GM19324 (cell line): ENCODE measurements around the gene HSD11B2.
"Not testable (repeated sequence)": the region's sequence is repeated elsewhere in the genome, so short reads cannot be mapped to it uniquely, and the experiment has no call there.

Experiments used
- ATAC-seq: cut with Tn5 transposase; IDR thresholded peaks from one replicate; pipeline ENCODE4 v1.9.1; 2021; ENCODE audit warnings: mild to moderate bottlenecking, moderate library complexity; ENCODE audit not compliant: unreplicated experiment, low FRiP score

HSD11B2 gene

DNA sequence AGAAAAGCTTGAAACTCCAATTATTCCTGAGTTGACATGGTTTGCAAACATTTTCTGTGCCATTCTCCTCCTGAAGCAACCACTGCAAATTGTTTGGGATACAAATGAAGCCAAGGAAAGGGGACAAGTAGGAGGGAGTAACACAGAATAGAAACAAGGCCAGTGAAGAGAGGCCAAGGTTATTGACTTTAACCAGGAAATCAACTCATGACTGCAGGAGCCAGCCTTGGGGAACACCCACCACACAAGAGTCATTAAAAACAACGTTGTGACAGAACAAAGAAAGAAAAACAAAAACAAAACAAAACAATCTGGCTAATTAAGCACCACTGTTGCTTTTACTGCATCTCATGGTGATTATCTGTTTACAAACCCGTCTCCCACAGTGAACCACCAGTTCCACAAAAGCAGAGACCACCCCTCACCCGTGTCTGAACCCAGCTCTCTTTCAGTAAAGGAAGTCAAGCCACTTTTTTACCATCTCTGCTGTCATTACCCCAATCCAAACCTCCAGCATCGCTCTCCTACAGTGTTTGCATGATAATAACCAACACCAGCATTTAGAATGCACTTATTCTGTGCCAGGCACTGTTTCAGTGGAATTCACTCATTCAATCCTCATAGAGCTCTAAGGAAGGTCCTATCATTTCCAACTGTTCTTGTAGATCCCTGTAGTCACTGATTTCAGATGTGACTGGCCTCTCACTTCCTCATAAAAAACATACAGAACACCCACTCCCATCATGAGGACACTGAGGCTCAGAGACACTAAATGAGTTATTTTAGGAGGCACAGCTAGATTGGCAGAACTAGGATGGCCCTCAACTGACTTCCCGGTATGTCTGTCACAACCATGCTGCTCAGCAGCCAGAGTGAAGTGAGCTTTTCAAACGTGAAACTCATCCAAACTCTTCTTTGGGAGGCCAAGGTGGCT is 16.7 kb upstream of the HSD11B2 start:
- ATAC-seq, result no peak

DNA sequence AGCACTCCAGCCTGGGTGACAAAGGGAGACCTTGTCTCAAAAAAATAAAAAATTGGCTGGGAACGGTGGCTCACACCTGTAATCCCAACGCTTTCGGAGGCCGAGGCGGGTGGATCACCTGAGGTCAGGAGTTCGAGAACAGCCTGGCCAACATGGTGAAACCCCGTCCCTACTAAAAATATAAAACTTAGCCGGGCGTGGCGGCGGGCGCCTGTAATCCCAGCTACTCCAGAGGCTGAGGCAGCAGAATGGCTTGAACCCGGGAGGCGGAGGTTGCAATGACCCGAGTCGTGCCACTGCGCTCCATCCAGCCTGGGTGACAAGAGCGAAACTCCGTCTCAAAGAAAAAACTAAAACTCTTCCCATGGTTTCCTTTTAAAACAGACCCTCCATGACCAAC is 15.5 kb upstream of the HSD11B2 start:
- ATAC-seq, result not testable (repeated sequence)

DNA sequence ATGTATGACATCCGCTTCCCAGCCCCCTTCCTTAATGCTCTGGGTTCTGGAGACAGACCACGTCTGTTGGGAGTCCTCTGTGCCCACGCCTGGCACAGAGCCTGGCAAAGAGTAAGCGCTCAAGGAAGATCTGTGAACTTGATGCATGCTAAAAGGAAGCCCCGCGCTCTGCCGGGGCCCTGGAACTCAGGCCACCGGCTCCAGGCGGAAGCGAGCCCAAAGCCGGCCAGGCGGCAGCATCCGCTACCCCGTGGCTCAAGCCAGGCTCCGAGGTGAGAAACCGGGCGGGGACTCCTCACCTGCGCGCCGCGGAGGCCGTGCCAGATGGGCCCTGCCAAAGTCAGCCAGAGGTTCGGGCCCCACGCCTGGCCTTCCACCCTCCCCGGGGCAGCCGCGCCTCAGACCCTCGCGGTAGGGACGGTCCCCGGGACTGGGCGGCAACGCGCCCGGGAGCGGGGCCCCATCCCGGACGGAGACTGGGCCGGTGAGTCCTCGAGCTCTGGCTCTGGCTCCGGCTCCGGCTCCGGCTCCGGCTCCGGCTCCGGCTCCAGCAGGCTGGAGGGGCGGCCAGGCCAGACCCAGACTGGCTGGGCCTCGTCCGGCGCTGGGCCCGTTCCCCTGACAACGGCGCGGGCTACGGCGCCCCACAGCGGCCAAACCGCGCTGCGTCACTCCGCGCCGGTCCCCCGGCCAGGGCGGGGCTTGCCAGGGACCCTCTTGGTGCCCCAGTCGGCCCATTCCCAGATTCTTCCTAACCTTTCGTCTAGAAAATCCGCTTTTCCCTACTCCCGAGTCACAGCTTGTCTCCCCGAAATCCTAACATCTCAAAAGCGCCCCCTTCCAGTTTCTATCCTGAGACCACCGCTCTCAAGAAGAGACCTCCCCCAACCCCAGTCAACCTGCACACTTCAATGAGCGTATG is 14.8 kb upstream of the HSD11B2 start, which contains the start of gene ZDHHC1:
Gene ZDHHC1, minus strand, starts transcription at position 606 of the 922 bp plus-strand sequence. CDS start 8,702 bp downstream, outside the sequence.
- peak; percentile 48 for ATAC-seq

DNA sequence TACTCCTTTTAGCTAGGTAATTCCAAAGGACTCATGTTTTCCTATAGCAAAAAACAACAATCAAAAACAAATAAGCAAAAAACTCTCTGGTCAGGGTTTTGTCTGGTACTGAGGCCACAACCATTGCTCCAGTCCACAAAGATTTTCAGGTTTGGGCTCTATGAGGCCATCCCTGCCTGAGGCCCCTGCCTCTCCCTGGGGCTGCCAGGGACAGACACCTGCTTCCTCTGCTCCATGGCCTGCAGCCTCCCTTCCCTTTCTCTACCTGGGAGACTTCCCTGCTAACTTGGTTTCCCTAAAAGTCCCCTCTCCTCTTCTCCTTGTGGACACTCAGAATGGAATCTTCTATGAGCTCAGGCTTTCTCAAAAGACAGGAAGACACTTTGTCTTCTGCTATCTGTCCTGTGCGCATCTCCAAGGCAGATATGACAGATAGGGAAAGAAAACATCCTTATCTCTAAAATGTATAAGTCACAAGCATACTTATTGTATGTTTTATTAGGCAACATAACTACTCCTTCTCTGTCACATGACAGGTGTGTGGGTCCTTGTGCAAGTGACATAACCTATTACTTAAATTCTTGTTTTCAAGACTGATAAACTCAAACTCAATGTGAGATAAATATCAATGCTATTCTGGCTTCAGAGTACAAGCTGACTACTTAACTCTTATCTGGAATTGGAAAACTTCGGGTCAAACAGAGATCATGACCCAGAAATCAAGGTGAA is 13.4 kb upstream of the HSD11B2 start:
- ATAC-seq, result no peak

DNA sequence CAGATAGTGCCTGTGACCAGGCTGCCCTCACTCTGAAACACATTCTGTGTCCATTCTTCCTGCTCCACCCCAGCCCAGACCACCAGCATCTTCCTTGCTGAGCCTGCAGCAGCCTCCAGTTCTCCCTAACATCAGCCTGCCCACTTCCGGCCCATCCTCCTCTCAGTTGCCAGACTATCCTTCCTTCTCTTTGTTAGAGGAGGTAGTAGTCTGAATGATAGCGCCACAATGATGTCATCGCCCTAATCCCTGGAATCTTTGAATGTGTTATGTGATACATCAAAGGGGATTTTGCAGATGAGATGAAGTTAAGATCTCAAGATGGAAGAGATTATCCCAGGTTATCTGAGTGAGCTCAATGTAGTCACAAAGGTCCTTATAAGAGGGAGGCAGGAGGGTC is 11.4 kb upstream of the HSD11B2 start:
- ATAC-seq, result no peak

DNA sequence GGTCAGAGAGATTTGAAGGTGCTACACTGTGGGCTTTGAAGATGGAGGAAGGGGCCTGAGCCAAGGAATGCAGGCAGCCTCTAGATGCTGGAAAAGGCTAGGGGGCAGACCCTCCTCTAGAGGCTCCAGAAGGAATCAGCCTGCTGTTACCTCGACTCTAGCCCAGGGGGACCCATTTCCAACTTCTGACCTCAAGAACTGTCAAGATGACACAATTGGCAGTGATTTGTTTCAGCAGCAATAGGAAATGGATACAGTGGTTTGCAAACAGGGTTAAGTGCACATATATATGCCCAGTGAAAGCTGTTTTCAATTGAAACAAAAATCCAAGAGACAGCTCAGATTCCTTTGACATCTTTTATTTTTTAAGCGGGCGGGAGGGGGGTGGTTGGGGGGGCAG is 11.0 kb upstream of the HSD11B2 start:
- ATAC-seq, result no peak

DNA sequence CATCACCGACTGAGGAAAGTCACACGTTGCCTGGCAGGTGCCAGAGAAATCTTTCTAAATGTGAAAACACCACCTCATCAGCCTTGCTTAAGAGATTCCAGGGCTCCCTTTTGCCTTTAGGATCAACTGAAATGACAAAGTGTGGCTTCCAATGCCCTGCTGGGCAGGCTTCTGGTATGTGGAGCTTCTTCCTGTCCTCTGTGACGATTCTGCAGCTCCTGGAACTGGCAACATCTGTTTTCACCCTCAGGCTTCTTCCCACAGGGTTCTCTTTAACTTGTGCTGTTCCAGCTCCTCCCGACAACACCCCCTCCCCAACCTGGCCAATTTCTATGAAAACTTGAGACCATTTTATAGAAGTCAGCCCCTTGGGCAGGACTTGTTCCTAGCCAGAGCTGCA is 9.9 kb upstream of the HSD11B2 start:
- no peak for ATAC-seq

DNA sequence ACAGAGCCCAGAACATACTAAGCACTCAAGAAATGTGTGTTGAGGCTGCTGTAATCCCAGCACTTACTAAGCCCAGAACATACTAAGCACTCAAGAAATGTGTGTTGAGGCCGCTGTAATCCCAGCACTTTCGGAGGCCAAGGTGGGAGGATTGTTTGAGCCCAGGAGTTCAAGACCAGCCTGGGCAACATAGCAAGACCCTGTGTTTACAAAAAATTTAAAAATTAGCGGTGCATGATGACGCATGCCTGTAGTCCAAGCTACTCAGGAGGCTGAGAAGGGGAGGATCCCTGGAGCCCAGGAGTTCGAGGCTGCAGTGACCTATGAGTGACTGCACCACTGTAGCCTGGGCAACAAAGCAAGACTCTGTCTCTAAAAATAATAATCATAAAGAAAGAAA is 7.9 kb upstream of the HSD11B2 start:
- no peak for ATAC-seq

DNA sequence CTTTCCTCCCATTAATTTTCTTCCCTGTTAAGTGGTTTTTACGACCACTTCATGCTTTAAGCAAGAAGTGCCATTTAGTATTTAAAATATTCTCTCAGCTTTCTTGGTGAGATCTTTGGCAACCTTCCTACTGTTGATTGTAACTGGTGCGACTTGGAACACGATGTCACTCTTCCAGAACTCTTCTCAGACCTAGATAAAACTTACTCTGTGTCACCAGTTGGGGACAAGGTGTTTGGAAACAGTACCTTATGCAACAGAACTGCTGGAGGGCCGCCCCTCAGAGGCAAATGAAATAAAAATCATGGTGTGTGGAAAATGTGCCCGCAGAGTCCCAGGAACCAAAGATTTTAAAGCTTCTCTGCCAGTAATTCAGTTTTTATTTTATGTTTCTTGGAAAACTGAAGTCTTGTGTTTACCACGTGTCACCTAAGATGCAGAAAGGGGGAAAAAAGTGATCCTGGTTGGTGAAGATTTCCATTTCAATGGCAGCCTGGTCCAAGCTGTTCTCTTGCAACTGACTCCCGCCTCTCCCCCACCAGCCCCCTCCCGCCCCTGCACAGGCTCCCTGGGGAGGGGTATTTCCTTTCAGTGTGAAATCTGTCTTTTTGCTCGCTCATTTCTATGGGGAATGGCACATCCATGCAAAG is 7.2 kb upstream of the HSD11B2 start:
- no peak for ATAC-seq

DNA sequence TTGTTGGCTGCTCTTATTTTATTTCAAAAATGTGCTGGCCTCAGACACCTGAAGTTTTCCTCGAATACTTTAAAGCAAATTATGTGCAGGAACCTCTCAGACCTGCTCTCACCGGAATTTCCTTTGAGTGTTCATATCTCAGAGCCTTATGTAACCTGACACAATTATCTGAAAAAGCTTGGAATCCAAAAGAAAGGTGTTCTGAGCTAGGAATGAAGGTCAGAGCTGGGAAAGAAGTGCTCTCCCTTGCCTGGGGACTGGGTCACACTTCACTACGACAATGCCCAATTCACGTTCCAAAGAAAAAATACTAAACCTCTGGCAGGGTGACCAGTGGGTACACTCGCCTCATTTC is 6.7 kb upstream of the HSD11B2 start:
- ATAC-seq, result no peak

DNA sequence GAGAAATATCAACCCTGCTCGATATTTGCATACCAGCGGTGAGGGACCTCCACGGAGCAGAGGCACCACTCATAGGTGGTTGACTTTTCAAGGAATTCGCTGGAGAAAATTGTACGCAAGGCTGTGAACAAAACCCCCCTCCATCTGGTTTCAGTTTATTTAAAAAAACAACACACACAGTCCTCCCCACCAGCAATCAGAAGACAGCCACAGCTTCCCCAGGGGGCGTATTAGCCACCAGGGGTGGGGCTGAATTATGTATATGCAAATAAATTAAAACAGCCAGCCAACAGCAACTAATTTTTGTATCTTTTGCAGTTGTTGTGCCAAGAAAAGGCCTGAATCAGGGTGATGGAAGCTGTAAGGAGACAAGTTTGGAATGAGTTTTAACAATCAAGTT is 5.9 kb upstream of the HSD11B2 start:
- no peak for ATAC-seq

DNA sequence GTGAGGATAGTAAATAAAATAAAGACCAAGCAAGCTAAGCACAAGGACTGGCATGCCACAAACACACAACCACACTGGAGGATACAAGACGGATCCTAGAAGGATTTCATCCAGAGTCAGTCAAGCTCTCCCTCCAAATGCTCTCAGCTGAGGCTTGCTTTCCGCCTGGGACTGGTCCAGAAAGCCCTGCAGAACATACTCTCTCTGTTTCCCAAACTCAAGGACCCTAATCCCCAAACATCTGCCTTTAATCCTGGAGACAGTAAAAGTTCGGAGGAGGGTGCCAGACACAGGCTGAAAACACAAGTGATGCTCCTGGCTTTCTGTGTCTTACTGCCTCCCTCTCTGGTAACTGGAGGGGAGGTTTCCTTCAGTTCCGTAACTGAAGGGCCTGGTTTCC is 5.3 kb upstream of the HSD11B2 start:
- no peak for ATAC-seq

DNA sequence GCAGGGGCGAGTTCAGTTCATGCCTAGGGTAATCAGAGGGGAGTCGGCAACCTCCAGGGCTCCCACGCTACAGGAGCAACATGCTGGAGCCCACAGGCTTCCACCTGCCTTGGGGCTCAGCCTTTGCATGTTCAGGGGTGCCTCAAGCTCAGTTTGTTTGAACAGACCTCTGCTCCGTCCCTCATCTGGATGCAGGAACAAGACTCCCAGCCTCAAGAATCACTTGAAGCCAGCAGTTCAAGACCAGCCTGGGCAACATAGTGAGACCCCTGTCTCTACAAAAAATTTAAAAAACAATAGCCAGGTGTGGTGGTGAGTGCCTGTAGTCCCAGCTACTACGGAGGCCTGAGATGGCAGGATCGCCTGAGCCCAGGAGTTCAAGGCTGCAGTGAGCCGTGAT is 4.9 kb upstream of the HSD11B2 start:
- no peak for ATAC-seq

DNA sequence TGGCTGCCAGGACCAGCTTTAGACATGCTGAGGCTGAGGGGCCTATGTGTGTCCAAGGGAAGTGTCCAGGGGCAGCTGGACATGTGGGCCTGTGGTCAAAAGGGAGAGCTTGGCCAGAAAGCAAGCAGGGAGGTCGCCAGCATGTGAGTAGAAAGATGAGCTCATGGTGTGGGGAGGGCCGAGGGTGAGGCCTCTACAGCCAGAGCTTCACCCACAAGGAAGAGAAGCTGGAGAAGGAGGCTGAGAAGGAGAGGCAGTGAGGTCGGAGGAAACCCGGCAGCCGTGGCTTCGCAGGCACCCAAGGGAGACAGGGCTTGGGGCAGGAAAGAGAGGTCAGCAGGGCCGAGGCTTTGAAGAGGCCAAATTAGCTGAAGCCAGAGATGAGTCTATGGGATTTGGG is 4.0 kb upstream of the HSD11B2 start:
- ATAC-seq, result no peak

DNA sequence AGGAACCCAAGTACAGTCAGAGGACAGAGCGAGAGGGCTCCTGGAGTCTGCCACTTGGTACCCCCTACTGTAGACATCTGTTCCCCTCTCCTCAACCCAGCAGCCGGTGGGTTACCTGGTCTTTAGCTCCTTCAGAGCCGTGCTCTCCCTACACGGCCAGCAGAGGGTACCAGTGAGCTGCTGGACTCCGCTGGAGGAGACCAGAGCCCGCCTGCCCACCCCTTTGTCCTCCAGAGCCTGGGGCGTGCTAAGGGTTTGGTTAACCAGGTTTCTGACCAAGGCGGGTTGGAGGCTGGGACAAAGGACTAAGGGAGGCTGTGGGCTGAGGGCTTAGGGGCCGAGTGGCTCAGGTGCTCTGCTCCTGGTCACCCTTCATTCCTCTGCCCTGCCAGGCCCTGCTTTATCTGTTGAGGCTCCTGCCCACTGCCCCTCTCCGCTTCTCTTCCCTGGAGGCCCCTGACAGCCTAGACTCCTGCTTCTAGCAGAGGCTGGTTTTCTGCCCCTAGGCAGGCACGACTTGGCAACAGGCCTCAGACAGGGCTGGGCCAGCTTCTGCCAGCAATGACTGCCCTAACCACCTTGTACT is 2.7 kb upstream of the HSD11B2 start:
- no peak for ATAC-seq

DNA sequence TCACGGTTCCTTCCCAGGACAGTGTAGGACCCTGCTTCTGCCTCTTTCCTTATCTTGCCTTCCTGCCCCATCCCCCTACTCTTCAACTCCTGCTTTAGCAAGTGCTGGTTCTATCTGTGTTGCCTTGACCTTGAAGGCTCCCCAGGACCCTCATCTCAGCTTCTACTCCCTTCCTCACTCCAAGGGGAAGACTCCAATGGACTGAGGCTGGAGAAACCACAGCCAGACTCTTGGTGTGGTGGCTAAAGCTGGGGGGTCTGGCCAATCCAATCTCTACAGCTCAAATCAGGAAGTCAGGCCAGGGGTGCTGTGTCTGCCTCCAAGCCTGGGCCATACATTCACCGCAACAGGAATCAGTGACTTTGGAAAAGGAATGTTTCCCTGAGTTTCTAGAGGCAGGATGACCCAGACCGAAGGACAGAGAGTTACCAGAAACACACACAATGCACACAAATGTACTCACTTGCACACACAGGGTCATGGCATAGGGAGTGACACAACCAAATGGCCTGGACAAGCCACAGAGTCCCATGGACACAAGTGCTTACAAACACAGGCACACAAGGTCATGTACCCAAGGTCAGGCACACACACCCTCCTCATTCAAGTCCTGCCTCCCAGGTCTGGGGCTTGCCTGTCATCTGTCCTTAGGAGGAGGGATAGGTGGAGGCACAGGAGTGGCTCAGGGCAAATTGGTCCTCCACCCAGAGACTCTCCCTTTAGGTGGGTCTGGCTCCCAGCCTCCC is 1.7 kb upstream of the HSD11B2 start:
- ATAC-seq, result no peak

DNA sequence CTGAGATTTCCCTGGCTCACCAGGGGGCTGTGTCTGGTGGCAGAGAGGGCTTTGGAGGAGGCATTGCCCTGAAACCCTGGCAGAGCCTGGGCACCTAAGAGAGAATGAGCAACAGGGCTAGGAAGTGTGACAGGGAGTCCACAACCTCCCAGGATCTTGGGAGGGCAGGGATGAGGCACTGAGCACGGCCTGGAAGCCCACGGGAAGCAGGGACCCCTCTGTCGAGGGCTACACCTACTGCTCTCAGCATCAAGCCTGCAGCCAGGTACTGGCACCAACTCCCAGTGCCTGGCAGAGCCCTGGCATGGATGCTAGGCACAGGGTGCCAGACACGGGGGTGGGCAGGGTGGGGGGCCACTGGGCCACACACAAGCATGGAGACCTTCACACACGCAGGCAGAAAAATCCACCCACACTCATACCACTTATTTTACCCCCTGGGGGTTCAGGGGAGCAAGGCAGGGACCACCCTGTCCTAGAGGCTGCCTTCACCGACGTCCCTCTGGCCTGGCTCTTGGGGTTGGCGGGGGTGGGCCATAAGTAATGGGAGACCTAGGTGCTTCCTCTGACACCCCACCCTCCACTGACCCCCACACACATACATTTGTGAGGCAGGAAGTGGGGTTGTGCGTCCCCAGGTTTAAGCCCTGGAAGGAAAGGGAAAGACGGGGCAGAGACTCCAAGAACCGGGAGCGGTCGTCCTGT is 970 bp upstream of the HSD11B2 start:
- no peak for ATAC-seq

DNA sequence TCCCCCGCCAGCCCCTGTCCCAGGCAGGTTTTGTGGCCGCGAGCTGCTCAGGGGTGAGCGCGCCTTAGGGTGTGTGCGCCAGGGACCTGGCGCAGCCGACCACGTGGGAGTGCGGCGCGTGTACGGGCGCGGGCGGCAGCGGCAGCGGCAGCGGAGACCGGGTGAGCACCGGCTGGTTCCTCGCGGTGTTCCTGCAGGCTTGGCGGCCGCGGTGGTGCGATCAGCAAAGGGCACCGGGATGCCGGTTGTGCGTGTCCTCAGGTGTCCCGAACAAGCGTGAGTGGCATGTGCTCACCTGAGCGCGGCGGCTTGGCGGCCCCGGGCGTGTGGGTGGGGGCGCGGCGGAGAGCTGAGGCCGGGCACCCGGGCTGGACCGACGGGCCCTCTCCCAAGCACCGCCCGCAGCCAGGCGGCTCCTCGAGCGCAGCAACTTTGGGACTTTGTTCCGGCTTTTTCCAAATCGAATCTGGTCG is 381 bp upstream of the HSD11B2 start:
- no peak for ATAC-seq
